ENCODE results near the gene FNBP1L.
"Not testable (repeated sequence)": the region's sequence is repeated elsewhere in the genome, so short reads cannot be mapped to it uniquely, and the experiment has no call there.

FNBP1L gene

DNA sequence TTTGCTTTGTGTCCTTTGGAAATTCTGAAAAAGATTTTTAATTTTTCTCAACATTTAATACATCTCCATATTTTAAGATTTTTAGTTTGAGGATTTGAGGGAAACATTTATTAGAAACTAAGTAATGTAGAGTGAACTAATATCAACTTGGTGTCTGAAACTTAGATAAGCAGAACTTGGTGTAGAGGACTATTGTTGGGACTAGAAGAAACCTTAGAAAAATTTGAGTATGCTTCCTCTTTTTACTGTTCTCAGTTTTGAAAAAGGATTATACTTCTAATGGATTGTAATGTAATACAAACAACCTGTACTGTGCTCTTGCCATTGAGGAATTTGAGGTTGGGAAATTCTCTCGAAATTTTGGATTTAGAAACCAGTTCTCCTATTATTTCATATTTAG, 2.4 kb downstream of the FNBP1L start:
- H3K4me3 Mint-ChIP-seq, result no peak overlapping the region
- no peak overlapping the region for H3K27ac Mint-ChIP-seq

DNA sequence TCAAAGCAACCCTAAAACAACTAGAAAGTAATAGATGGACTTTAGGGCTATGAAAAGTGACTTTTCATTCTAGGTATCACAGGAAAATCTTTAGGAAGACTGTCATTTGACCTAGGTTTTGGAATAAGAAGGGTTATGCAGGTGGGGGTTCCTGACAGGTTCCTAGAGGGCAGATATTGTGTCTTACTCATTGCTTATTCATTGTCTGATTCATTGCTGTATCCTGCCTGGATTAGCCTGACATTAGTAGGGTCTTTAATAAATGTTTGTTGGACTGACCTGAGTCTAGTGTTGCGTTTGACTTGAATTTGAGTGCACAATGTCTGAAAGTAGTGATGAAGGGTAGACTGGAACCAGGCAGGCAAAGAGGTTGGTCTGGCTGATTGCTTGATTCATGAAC, 6.0 kb downstream of the FNBP1L start:
- peaks cover 54 to 77% of the 10 kb centered on the region in 2 donors for H3K27me3 Mint-ChIP-seq
- no peaks in the 10 kb centered on the region for H3K36me3 Mint-ChIP-seq (ENCODE audit: insufficient read depth)
- no peaks in the 10 kb centered on the region for H3K9me3 Mint-ChIP-seq
- ATAC-seq (replicated peaks) (no peak), DNase-seq (no peak)
- no peak overlapping the region for H3K27ac Mint-ChIP-seq
- no peak overlapping the region for H3K4me3 Mint-ChIP-seq
- H3K4me1 Mint-ChIP-seq (ENCODE audit: low read depth in 2 of 2), result peaks cover 5 to 6% of the 10 kb centered on the region in 2 donors

More for the DNA sequence above, 2.4 kb downstream of the FNBP1L start:
- Mint-ChIP-seq H3K27me3 (peaks cover 65 to 82% of the 10 kb centered on the region in 2 donors), H3K9me3 (no peaks in the 10 kb centered on the region), H3K4me1 (ENCODE audit: low read depth in 2 of 2) (peaks cover 10 to 18% of the 10 kb centered on the region in 2 donors), H3K36me3 (ENCODE audit: insufficient read depth) (no peaks in the 10 kb centered on the region)
- DNase-seq (no peak), ATAC-seq (replicated peaks) (no peak)

GRCh38 chr1:93459126-93459525, 11.2 kb downstream of the FNBP1L start:
- no peak for DNase-seq
- Mint-ChIP-seq H3K4me1 (ENCODE audit: low read depth in 2 of 2) (no peaks in the 10 kb centered on the region), H3K27me3 (peaks cover 21 to 32% of the 10 kb centered on the region in 2 donors), H3K9me3 (no peaks in the 10 kb centered on the region), H3K27ac (no peak overlapping the region), H3K4me3 (no peak overlapping the region), H3K36me3 (ENCODE audit: insufficient read depth) (no peaks in the 10 kb centered on the region)
- no peak for ATAC-seq (replicated peaks)

- Mint-ChIP-seq H3K9me3 (peaks cover 0 to 2% of the 10 kb centered on the region in 2 donors), H3K4me3 (no peak overlapping the region), H3K4me1 (ENCODE audit: low read depth in 2 of 2) (no peaks in the 10 kb centered on the region), H3K27ac (no peak overlapping the region), H3K27me3 (peaks cover 23 to 33% of the 10 kb centered on the region in 2 donors), H3K36me3 (ENCODE audit: insufficient read depth) (no peaks in the 10 kb centered on the region)
- ATAC-seq (replicated peaks) (no peak), DNase-seq (no peak)
These were observed 13.3 kb downstream of the FNBP1L start for GRCh38 chr1:93461236-93461635.

- DNase-seq, result no peak
- Mint-ChIP-seq H3K9me3 (peaks cover 0 to 2% of the 10 kb centered on the region in 2 donors), H3K27ac (no peak overlapping the region), H3K4me3 (no peak overlapping the region), H3K36me3 (ENCODE audit: insufficient read depth) (no peaks in the 10 kb centered on the region), H3K27me3 (peaks cover 26 to 38% of the 10 kb centered on the region in 2 donors), H3K4me1 (ENCODE audit: low read depth in 2 of 2) (no peaks in the 10 kb centered on the region)
- no peak for ATAC-seq (replicated peaks)
These were observed 16.0 kb downstream of the FNBP1L start for GRCh38 chr1:93463960-93464359.

DNA sequence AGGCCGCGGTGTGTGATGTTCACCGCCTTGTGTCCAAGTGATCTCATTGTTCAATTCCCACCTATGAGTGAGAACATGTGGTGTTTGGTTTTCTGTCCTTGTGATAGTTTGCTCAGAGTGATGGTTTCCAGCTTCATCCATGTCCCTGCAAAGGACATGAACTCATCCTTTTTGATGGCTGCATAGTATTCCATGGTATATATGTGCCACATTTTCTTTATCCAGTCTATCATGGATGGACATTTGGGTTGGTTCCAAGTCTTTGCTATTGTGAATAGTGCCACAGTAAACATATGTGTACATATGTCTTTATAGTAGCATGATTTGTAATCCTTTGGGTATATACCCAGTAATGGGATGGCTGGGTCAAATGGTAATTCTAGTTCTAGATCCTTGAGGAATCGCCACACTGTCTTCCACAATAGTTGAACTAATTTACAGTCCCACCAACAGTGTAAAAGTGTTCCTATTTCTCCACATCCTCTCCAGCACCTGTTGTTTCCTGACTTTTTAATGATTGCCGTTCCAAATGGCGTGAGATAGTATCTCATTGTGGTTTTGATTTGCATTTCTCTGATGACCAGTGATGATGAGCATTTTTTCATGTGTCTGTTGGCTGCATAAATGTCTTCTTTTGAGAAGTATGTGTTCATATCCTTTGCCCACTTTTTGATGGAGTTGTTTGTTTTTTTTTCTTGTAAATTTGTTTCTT, 17.6 kb downstream of the FNBP1L start:
- H3K36me3 Mint-ChIP-seq (ENCODE audit: insufficient read depth); H3K4me3 Mint-ChIP-seq; H3K4me1 Mint-ChIP-seq (ENCODE audit: low read depth in 2 of 2); ATAC-seq (replicated peaks); H3K27ac Mint-ChIP-seq; H3K9me3 Mint-ChIP-seq; DNase-seq: not testable (repeated sequence)
- peaks cover 41 to 46% of the 10 kb centered on the region in 2 donors for H3K27me3 Mint-ChIP-seq

- H3K27me3 Mint-ChIP-seq, result peaks cover 51 to 56% of the 10 kb centered on the region in 2 donors
- H3K36me3 Mint-ChIP-seq (ENCODE audit: insufficient read depth), result no peaks in the 10 kb centered on the region
- peaks cover 0 to 2% of the 10 kb centered on the region in 2 donors for H3K9me3 Mint-ChIP-seq
- DNase-seq (no peak), ATAC-seq (replicated peaks) (no peak)
- no peak overlapping the region for H3K4me3 Mint-ChIP-seq
- no peaks in the 10 kb centered on the region for H3K4me1 Mint-ChIP-seq (ENCODE audit: low read depth in 2 of 2)
- no peak overlapping the region for H3K27ac Mint-ChIP-seq
These were observed 19.7 kb downstream of the FNBP1L start for GRCh38 chr1:93467606-93468005.

GRCh38 chr1:93468662-93469061, 20.7 kb downstream of the FNBP1L start:
- Mint-ChIP-seq H3K4me1 (ENCODE audit: low read depth in 2 of 2) (no peaks in the 10 kb centered on the region), H3K27ac (no peak overlapping the region)

GRCh38 chr1:93469223-93469622, 21.3 kb downstream of the FNBP1L start:
- H3K36me3 Mint-ChIP-seq (ENCODE audit: insufficient read depth); ATAC-seq (replicated peaks); H3K27ac Mint-ChIP-seq; H3K4me1 Mint-ChIP-seq (ENCODE audit: low read depth in 2 of 2); DNase-seq; H3K9me3 Mint-ChIP-seq; H3K4me3 Mint-ChIP-seq: not testable (repeated sequence)
- peaks cover 57 to 61% of the 10 kb centered on the region in 2 donors for H3K27me3 Mint-ChIP-seq

More at GRCh38 chr1:93468662-93469061, 20.7 kb downstream of the FNBP1L start:
- no peak for ATAC-seq (replicated peaks)
- no peak for DNase-seq
- peaks cover 52 to 55% of the 10 kb centered on the region in 2 donors for H3K27me3 Mint-ChIP-seq
- no peak overlapping the region for H3K4me3 Mint-ChIP-seq
- peaks cover 0 to 2% of the 10 kb centered on the region in 2 donors for H3K9me3 Mint-ChIP-seq
- H3K36me3 Mint-ChIP-seq (ENCODE audit: insufficient read depth), result no peaks in the 10 kb centered on the region

DNA sequence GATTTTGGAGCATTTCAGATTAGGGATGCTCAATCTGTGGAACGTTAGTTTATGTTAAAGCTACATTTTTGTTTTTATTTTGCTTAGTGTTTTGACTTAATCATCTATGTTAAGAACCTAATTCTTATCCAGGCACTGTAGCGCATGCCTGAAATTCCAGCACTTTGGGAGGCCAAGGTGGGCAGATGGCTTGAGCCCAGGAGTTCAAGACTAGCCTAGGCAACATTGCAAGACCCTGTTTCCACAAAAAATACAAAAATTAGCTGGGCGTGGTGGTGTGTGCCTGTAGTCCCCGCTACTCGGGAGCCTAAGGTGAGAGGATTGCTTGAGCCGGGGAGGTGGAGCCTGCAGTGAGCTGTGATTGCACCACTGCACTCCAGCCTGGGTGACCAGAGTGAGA, 23.4 kb downstream of the FNBP1L start:
- no peaks in the 10 kb centered on the region for H3K36me3 Mint-ChIP-seq (ENCODE audit: insufficient read depth)
- H3K9me3 Mint-ChIP-seq, result no peaks in the 10 kb centered on the region
- H3K27ac Mint-ChIP-seq, result no peak overlapping the region
- H3K4me1 Mint-ChIP-seq (ENCODE audit: low read depth in 2 of 2), result no peaks in the 10 kb centered on the region
- ATAC-seq (replicated peaks), result no peak
- H3K27me3 Mint-ChIP-seq, result peaks cover 61 to 64% of the 10 kb centered on the region in 2 donors
- H3K4me3 Mint-ChIP-seq, result no peak overlapping the region
- DNase-seq, result no peak

- H3K27me3 Mint-ChIP-seq, result peaks cover 61 to 64% of the 10 kb centered on the region in 2 donors
- no peaks in the 10 kb centered on the region for H3K9me3 Mint-ChIP-seq
- no peak overlapping the region for H3K27ac Mint-ChIP-seq
- no peak overlapping the region for H3K4me3 Mint-ChIP-seq
- H3K4me1 Mint-ChIP-seq (ENCODE audit: low read depth in 2 of 2), result no peaks in the 10 kb centered on the region
- no peaks in the 10 kb centered on the region for H3K36me3 Mint-ChIP-seq (ENCODE audit: insufficient read depth)
- DNase-seq (no peak), ATAC-seq (replicated peaks) (no peak)
These were observed 24.0 kb downstream of the FNBP1L start for GRCh38 chr1:93471911-93472310.

GRCh38 chr1:93474321-93474720, 26.4 kb downstream of the FNBP1L start:
- Mint-ChIP-seq H3K27ac (no peak overlapping the region), H3K27me3 (peaks cover 51 to 54% of the 10 kb centered on the region in 2 donors), H3K4me3 (no peak overlapping the region), H3K36me3 (ENCODE audit: insufficient read depth) (no peaks in the 10 kb centered on the region), H3K4me1 (ENCODE audit: low read depth in 2 of 2) (no peaks in the 10 kb centered on the region), H3K9me3 (peaks cover 7 to 16% of the 10 kb centered on the region in 2 donors)
- DNase-seq (no peak), ATAC-seq (replicated peaks) (no peak)

- Mint-ChIP-seq H3K36me3 (ENCODE audit: insufficient read depth) (no peaks in the 10 kb centered on the region), H3K4me1 (ENCODE audit: low read depth in 2 of 2) (no peaks in the 10 kb centered on the region), H3K27me3 (peaks cover 39 to 49% of the 10 kb centered on the region in 2 donors), H3K27ac (no peak overlapping the region), H3K9me3 (peaks cover 7 to 17% of the 10 kb centered on the region in 2 donors), H3K4me3 (no peak overlapping the region)
- ATAC-seq (replicated peaks) (no peak), DNase-seq (no peak)
These were observed 27.8 kb downstream of the FNBP1L start for GRCh38 chr1:93475681-93476080.

GRCh38 chr1:93479133-93479745, 31.3 kb downstream of the FNBP1L start:
- peaks cover 7 to 17% of the 10 kb centered on the region in 2 donors for H3K9me3 Mint-ChIP-seq
- not testable (repeated sequence) for DNase-seq; H3K4me1 Mint-ChIP-seq (ENCODE audit: low read depth in 2 of 2); H3K36me3 Mint-ChIP-seq (ENCODE audit: insufficient read depth); H3K27ac Mint-ChIP-seq; ATAC-seq (replicated peaks); H3K4me3 Mint-ChIP-seq
- peaks cover 20 to 38% of the 10 kb centered on the region in 2 donors for H3K27me3 Mint-ChIP-seq

All from effector memory CD8-positive, alpha-beta T cell (primary cell).